Keratinocyte (primary cell): ENCODE results near the gene C1orf35.

Experiments
- CTCF ChIP-seq, 3 experiments: IDR thresholded peaks in 1 of 3; conservative IDR thresholded peaks in 1 of 3; optimal IDR thresholded peaks in 1 of 3; 2 replicates in 2 of 3; 3 replicates in 1 of 3; pipeline versions ENCODE3 to v1.5.1; 2011; ENCODE audit warnings: low read length in 3 of 3, mild to moderate bottlenecking in 3 of 3, moderate library complexity in 2 of 3, control low read depth in 1 of 3, inconsistent platforms in 1 of 3; ENCODE audit not compliant: insufficient read depth in 2 of 3; ENCODE audit errors: extremely low read depth in 1 of 3
- EZH2 ChIP-seq: IDR thresholded peaks from one replicate; pipeline ENCODE4 v1.6.1; 2012; ENCODE audit warnings: inconsistent platforms, mild to moderate bottlenecking, low read length, moderate library complexity

GRCh38 chr1:228096416-228097332, 6.5 kb downstream of the C1orf35 start:
- TF ChIP-seq CTCF (optimal IDR thresholded peaks at IDR 0.05 in 1 of 3, IDR thresholded peaks at IDR 0.05 in 1 of 3, conservative IDR thresholded peaks at IDR 0.05 in 1 of 3; ENCODE audit: extremely low read depth in 1 of 3, insufficient read depth in 2 of 3, low read length in 3 of 3) (no peak), EZH2 (no peak)
